ENCODE results near the gene DAZAP2.
"Not testable (repeated sequence)": the region's sequence is repeated elsewhere in the genome, so short reads cannot be mapped to it uniquely, and the experiment has no call there.

Gene DAZAP2

GRCh38 chr12:51225771-51226170 is 12.9 kb upstream of the DAZAP2 start:
- no peaks in the 10 kb centered on the region for H3K27me3 Mint-ChIP-seq (ENCODE audit: low read depth)
- peak overlapping the region in 1 of 3 experiments; percentile 67 for H3K27ac Mint-ChIP-seq
- H3K4me1 Mint-ChIP-seq, result no peaks in the 10 kb centered on the region
- no peak for TF ChIP-seq CTCF (IDR thresholded peaks at IDR 0.05; ENCODE audit: unreplicated experiment in 3 of 3)
- H3K36me3 Mint-ChIP-seq (ENCODE audit: low read depth), result no peaks in the 10 kb centered on the region
- no peak overlapping the region for H3K4me3 Mint-ChIP-seq
- no peaks in the 10 kb centered on the region for H3K9me3 Mint-ChIP-seq

GRCh38 chr12:51227112-51227511 is 11.5 kb upstream of the DAZAP2 start:
- not testable (repeated sequence) for H3K4me3 Mint-ChIP-seq; H3K27ac Mint-ChIP-seq; H3K9me3 Mint-ChIP-seq; H3K27me3 Mint-ChIP-seq (ENCODE audit: low read depth); H3K36me3 Mint-ChIP-seq (ENCODE audit: low read depth); H3K4me1 Mint-ChIP-seq

- H3K27me3 Mint-ChIP-seq (ENCODE audit: low read depth), result no peaks in the 10 kb centered on the region
- TF ChIP-seq CTCF (IDR thresholded peaks at IDR 0.05; ENCODE audit: unreplicated experiment in 3 of 3), result no peak
- no peaks in the 10 kb centered on the region for H3K36me3 Mint-ChIP-seq (ENCODE audit: low read depth)
- no peak overlapping the region for H3K27ac Mint-ChIP-seq
- no peaks in the 10 kb centered on the region for H3K9me3 Mint-ChIP-seq
- no peak overlapping the region for H3K4me3 Mint-ChIP-seq
- H3K4me1 Mint-ChIP-seq, result no peaks in the 10 kb centered on the region
Observed at GRCh38 chr12:51227962-51228361, 10.7 kb upstream of the DAZAP2 start.

GRCh38 chr12:51229116-51229809 is 9.4 kb upstream of the DAZAP2 start:
- H3K4me1 Mint-ChIP-seq, result no peaks in the 10 kb centered on the region
- no peak overlapping the region for H3K4me3 Mint-ChIP-seq

GRCh38 chr12:51232642-51233041 is 6.0 kb upstream of the DAZAP2 start:
- TF ChIP-seq CTCF (IDR thresholded peaks at IDR 0.05; ENCODE audit: unreplicated experiment in 3 of 3), result no peak
- no peak overlapping the region for H3K4me3 Mint-ChIP-seq
- H3K27ac Mint-ChIP-seq, result no peak overlapping the region

More at GRCh38 chr12:51229116-51229809, 9.4 kb upstream of the DAZAP2 start:
- Mint-ChIP-seq H3K36me3 (ENCODE audit: low read depth) (no peaks in the 10 kb centered on the region), H3K27me3 (ENCODE audit: low read depth) (no peaks in the 10 kb centered on the region), H3K27ac (no peak overlapping the region), H3K9me3 (no peaks in the 10 kb centered on the region)
- TF ChIP-seq CTCF (IDR thresholded peaks at IDR 0.05; ENCODE audit: unreplicated experiment in 3 of 3), result no peak

GRCh38 chr12:51234530-51234929 is 4.1 kb upstream of the DAZAP2 start:
- TF ChIP-seq CTCF (IDR thresholded peaks at IDR 0.05; ENCODE audit: unreplicated experiment in 3 of 3), result no peak
- Mint-ChIP-seq H3K36me3 (ENCODE audit: low read depth) (no peaks in the 10 kb centered on the region), H3K4me1 (peaks cover 4% of the 10 kb centered on the region), H3K9me3 (no peaks in the 10 kb centered on the region), H3K27me3 (ENCODE audit: low read depth) (no peaks in the 10 kb centered on the region), H3K27ac (no peak overlapping the region), H3K4me3 (no peak overlapping the region)

More at GRCh38 chr12:51232642-51233041, 6.0 kb upstream of the DAZAP2 start:
- no peaks in the 10 kb centered on the region for H3K36me3 Mint-ChIP-seq (ENCODE audit: low read depth)
- H3K9me3 Mint-ChIP-seq, result no peaks in the 10 kb centered on the region
- no peaks in the 10 kb centered on the region for H3K4me1 Mint-ChIP-seq
- no peaks in the 10 kb centered on the region for H3K27me3 Mint-ChIP-seq (ENCODE audit: low read depth)
